DOHH2 (cell line): Measurements from ENCODE around the gene COL13A1.

Source experiments
- H3F3A ChIP-seq: fragments of 200-600 bp; sonication (generic), shearing (Covaris generic); 2 replicates; pipeline ENCODE4 v1.6.0; 2016; ENCODE audit warnings: antibody characterized with exemption, mild to moderate bottlenecking; ENCODE audit not compliant: control insufficient read depth, insufficient read depth
- H3K27ac ChIP-seq: fragments of 200-600 bp; sonication (generic); 2 replicates; pipeline ENCODE4 v1.5.1; 2014; ENCODE audit warnings: low read depth, mild to moderate bottlenecking, low read length, moderate library complexity
- H3K27me3 ChIP-seq: fragments of 200-600 bp; sonication (generic); 2 replicates; pipeline ENCODE4 v1.6.1; 2014; ENCODE audit warnings: mild to moderate bottlenecking, low read length, mixed read lengths; ENCODE audit not compliant: control insufficient read depth
- H3K36me3 ChIP-seq: fragments of 200-600 bp; sonication (generic); 2 replicates; pipeline ENCODE4 v1.6.1; 2014; ENCODE audit warnings: mild to moderate bottlenecking, low read length, moderate library complexity, mixed read lengths; ENCODE audit not compliant: control insufficient read depth
- H3K4me1 ChIP-seq: fragments of 200-600 bp; sonication (generic); 2 replicates; pipeline ENCODE4 v1.6.1; 2014; ENCODE audit warnings: mild to moderate bottlenecking, low read length, mixed read lengths; ENCODE audit not compliant: control insufficient read depth
- H3K4me2 ChIP-seq: fragments of 200-600 bp; sonication (generic); 2 replicates; pipeline ENCODE4 v1.6.0; 2014; ENCODE audit warnings: mild to moderate bottlenecking, low read length, moderate library complexity
- H3K4me3 ChIP-seq: fragments of 200-600 bp; sonication (generic); 2 replicates; pipeline ENCODE4 v1.5.1; 2014; ENCODE audit warnings: mild to moderate bottlenecking, low read length, mixed read lengths
- H3K79me2 ChIP-seq: fragments of 200-600 bp; sonication (generic); 2 replicates; pipeline ENCODE4 v1.6.1; 2014; ENCODE audit warnings: mild to moderate bottlenecking, low read length, mixed read lengths; ENCODE audit not compliant: control insufficient read depth
- H3K9me2 ChIP-seq: fragments of 200-600 bp; sonication (generic); replicated peaks from 2 replicates; pipeline ENCODE4 v1.6.1; 2014; ENCODE audit warnings: mild to moderate bottlenecking, low read length, mixed read lengths; ENCODE audit not compliant: control insufficient read depth
- H3K9me3 ChIP-seq: fragments of 200-600 bp; sonication (generic); 2 replicates; pipeline ENCODE4 v1.6.1; 2014; ENCODE audit warnings: antibody characterized with exemption, low read length, mixed read lengths; ENCODE audit not compliant: control insufficient read depth, insufficient read depth
- H4K20me1 ChIP-seq: fragments of 200-600 bp; sonication (generic); 2 replicates; pipeline ENCODE4 v1.6.0; 2014; ENCODE audit warnings: low read depth, mild to moderate bottlenecking, antibody characterized with exemption, low read length, moderate library complexity; ENCODE audit not compliant: control insufficient read depth, insufficient read depth
- CTCF ChIP-seq: fragments of 200-600 bp; sonication (generic); IDR thresholded peaks from one replicate; pipeline ENCODE4 v1.5.1; 2014; ENCODE audit warnings: antibody characterized with exemption, mild to moderate bottlenecking, low read depth, low read length; ENCODE audit not compliant: poor library complexity, severe bottlenecking
- EZH2phosphoT487 ChIP-seq: fragments of 200-600 bp; sonication (generic); IDR thresholded peaks from 2 replicates; pipeline ENCODE4 v1.6.1; 2017; ENCODE audit warnings: borderline replicate concordance, mild to moderate bottlenecking, antibody characterized with exemption, low read length, moderate library complexity, mixed read lengths

COL13A1 gene

GRCh38 chr10:69952069-69952800 lies 150.5 kb downstream of the COL13A1 start:
- TF ChIP-seq EZH2phosphoT487: no peak
- no peak for TF ChIP-seq CTCF
- Histone ChIP-seq H4K20me1 (no peaks in the 10 kb centered on the region), H3K27ac (peak overlapping the region; percentile 33), H3F3A (0 out of 2 replicates have a peak, but pooled peaks cover 5% of the 10 kb centered on the region), H3K9me3 (no peaks in the 10 kb centered on the region), H3K4me1 (peaks cover 27% of the 10 kb centered on the region), H3K79me2 (no peaks in the 10 kb centered on the region), H3K4me2 (peak overlapping the region; percentile 49), H3K36me3 (no peaks in the 10 kb centered on the region), H3K9me2 (no peaks in the 10 kb centered on the region), H3K27me3 (no peaks in the 10 kb centered on the region), H3K4me3 (peak overlapping the region; percentile 29)

- TF ChIP-seq CTCF: no peak
- TF ChIP-seq EZH2phosphoT487: no peak
- Histone ChIP-seq H3K9me2 (no peaks in the 10 kb centered on the region), H4K20me1 (no peaks in the 10 kb centered on the region), H3K27me3 (no peaks in the 10 kb centered on the region), H3K36me3 (no peaks in the 10 kb centered on the region), H3K9me3 (no peaks in the 10 kb centered on the region), H3K4me1 (peaks cover 27% of the 10 kb centered on the region), H3K27ac (peak overlapping the region; percentile 33; the same call in 1 of the 2 replicates), H3F3A (0 out of 2 replicates have a peak, but pooled peaks cover 5% of the 10 kb centered on the region), H3K4me2 (peak overlapping the region; percentile 42), H3K4me3 (peak overlapping the region; percentile 26), H3K79me2 (no peaks in the 10 kb centered on the region)
These were observed 151.1 kb downstream of the COL13A1 start for GRCh38 chr10:69952821-69953221.

- H3K36me3 ChIP-seq: no peaks in the 10 kb centered on the region
- no peaks in the 10 kb centered on the region for H3K9me2 ChIP-seq
- no peak overlapping the region for H3K4me2 ChIP-seq
- no peak overlapping the region for H3K27ac ChIP-seq
- no peaks in the 10 kb centered on the region for H3K79me2 ChIP-seq
- H3K27me3 ChIP-seq: no peaks in the 10 kb centered on the region
- H4K20me1 ChIP-seq: no peaks in the 10 kb centered on the region
- peaks cover 27% of the 10 kb centered on the region for H3K4me1 ChIP-seq
- H3K9me3 ChIP-seq: no peaks in the 10 kb centered on the region
- 0 out of 2 replicates have a peak, but pooled peaks cover 5% of the 10 kb centered on the region for H3F3A ChIP-seq
- no peak for TF ChIP-seq EZH2phosphoT487
- no peak for TF ChIP-seq CTCF
- H3K4me3 ChIP-seq: no peak overlapping the region
These were observed 152.1 kb downstream of the COL13A1 start for GRCh38 chr10:69953851-69954250.
